VCaP (cell line): ENCODE results near the gene GRAMD2A.

Experiments
- H3K27ac ChIP-seq: fragments of 450-650 bp; 2 replicates; pipeline ENCODE4 v1.5.1; 2017
- TF ChIP-seq, protein P1 (sequence below): fragments of 450-650 bp; conservative IDR thresholded peaks from 2 replicates; pipeline ENCODE4 v1.5.1; 2017; ENCODE audit warnings: mild to moderate bottlenecking, moderate library complexity

The GRAMD2A gene

GRCh38 chr15:72169921-72170611 is 27.5 kb downstream of the GRAMD2A start:
- H3K27ac ChIP-seq = peak overlapping the region; percentile 58

GRCh38 chr15:72169236-72169920 is 28.2 kb downstream of the GRAMD2A start:
- peak overlapping the region; percentile 58 for H3K27ac ChIP-seq
- TF ChIP-seq, protein P1, sequence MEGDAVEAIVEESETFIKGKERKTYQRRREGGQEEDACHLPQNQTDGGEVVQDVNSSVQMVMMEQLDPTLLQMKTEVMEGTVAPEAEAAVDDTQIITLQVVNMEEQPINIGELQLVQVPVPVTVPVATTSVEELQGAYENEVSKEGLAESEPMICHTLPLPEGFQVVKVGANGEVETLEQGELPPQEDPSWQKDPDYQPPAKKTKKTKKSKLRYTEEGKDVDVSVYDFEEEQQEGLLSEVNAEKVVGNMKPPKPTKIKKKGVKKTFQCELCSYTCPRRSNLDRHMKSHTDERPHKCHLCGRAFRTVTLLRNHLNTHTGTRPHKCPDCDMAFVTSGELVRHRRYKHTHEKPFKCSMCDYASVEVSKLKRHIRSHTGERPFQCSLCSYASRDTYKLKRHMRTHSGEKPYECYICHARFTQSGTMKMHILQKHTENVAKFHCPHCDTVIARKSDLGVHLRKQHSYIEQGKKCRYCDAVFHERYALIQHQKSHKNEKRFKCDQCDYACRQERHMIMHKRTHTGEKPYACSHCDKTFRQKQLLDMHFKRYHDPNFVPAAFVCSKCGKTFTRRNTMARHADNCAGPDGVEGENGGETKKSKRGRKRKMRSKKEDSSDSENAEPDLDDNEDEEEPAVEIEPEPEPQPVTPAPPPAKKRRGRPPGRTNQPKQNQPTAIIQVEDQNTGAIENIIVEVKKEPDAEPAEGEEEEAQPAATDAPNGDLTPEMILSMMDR = no peak

More at GRCh38 chr15:72169921-72170611, 27.5 kb downstream of the GRAMD2A start:
- TF ChIP-seq, protein P1 = no peak

DNA sequence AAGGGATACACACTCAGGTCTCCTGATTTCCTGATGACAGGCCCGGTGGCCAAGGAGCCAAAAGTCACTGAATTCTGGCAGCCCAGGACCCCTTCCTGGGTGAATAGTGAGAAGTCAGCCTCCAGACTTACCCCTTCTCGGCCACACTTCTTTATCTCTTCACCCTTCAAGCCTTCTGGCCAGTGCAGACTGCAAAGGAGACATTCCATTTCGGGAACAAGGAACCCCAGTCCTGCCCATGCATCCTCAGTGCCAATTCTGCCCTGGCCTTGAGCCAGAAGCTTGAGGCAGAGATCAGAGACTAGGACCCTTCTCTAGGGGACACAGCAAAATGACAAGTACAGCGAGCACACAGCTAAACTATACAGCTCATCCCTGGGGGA is 28.8 kb downstream of the GRAMD2A start:
- peak overlapping the region; percentile 58 for H3K27ac ChIP-seq
- TF ChIP-seq, protein P1 = no peak

GRCh38 chr15:72168131-72168807 is 29.3 kb downstream of the GRAMD2A start:
- H3K27ac ChIP-seq = peak overlapping the region; percentile 58
- TF ChIP-seq, protein P1 = no peak

DNA sequence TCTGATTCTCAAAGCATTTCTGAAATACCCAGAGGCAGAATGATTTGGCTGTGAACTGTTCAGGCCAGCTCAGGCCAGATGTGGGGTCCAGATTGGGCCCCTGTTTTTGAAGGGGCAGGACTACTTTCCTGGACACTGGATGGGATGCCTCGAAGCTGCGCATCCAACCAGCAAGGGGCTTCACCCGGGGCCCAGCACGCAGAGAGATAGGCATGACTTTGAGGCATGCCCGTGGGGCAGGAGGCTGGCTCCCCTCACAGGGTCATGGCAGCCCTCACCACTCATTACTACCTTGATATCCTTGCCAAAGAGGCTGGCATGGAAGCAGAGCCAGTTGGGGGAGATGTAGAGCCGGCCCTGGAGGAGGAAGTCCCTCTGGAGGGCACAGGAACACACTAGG is 30.1 kb downstream of the GRAMD2A start:
- TF ChIP-seq, protein P1 = no peak
- no peak overlapping the region for H3K27ac ChIP-seq

DNA sequence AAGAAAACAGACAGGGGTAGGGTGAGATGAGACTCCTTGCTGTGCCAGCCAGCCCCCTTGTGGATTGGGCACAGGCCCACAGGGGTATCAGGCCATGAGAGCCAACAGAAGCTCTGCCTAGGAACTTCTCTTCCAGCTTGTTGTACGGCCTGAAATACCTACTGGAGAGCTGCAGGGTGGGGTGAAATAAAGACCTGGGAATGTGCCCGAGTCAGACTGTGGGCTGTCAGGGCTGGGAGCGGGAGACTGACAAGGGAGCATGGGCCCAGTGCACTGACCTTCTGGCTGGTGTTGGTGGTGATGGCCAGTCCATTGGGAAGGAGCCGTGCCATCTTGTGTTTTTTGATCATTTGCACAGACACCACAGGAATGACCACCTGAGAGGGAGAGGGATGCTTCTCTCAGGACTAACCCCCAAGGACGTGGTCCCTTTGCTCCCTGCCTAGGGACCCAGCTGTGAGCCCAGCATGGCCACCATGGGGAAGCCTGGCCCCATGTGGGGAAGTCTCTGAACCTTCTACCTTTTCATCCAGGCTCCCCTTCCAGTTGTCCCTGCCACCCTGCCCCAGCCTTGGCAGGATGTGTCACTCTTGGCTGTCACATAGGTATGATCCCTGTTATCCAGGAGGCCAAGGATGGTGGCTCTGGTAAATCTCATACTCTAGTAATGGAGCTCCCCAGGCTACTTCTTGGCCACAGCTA is 30.7 kb downstream of the GRAMD2A start:
- TF ChIP-seq, protein P1 = no peak
- no peak overlapping the region for H3K27ac ChIP-seq

GRCh38 chr15:72163719-72164118 is 33.9 kb downstream of the GRAMD2A start:
- TF ChIP-seq, protein P1 = no peak
- H3K27ac ChIP-seq = no peak overlapping the region
